ENCODE measurements around the gene GTF2H3.

- TF ChIP-seq, protein P1, sequence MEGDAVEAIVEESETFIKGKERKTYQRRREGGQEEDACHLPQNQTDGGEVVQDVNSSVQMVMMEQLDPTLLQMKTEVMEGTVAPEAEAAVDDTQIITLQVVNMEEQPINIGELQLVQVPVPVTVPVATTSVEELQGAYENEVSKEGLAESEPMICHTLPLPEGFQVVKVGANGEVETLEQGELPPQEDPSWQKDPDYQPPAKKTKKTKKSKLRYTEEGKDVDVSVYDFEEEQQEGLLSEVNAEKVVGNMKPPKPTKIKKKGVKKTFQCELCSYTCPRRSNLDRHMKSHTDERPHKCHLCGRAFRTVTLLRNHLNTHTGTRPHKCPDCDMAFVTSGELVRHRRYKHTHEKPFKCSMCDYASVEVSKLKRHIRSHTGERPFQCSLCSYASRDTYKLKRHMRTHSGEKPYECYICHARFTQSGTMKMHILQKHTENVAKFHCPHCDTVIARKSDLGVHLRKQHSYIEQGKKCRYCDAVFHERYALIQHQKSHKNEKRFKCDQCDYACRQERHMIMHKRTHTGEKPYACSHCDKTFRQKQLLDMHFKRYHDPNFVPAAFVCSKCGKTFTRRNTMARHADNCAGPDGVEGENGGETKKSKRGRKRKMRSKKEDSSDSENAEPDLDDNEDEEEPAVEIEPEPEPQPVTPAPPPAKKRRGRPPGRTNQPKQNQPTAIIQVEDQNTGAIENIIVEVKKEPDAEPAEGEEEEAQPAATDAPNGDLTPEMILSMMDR (conservative IDR thresholded peaks at IDR 0.05 in 1 of 2, IDR thresholded peaks at IDR 0.05 in 1 of 2; ENCODE audit: low read depth in 1 of 2, low read length in 2 of 2) = no peak
- no peak for TF ChIP-seq EZH2 (IDR thresholded peaks at IDR 0.05; ENCODE audit: low read length, missing control alignments)
These were observed 16.5 kb upstream of the GTF2H3 start for GRCh38 chr12:123617144-123617543.

Measured in fibroblast of lung (primary cell).